Measurements from ENCODE around the gene SPATA13.
"Not testable (repeated sequence)": the region's sequence is repeated elsewhere in the genome, so short reads cannot be mapped to it uniquely, and the experiment has no call there.

The SPATA13 gene

GRCh38 chr13:24160458-24161009, at the start of gene SPATA13:
TSS of gene SPATA13 (plus strand) at chr13:24160720. CDS start at chr13:24222930, 62,210 bp downstream.
- Histone ChIP-seq H3K27me3 (replicated peaks; ENCODE audit: control insufficient read depth, insufficient read depth, low read length) (no peaks in the 10 kb centered on the region), H3K9me3 (ENCODE audit: control insufficient read depth, low read length) (no peaks in the 10 kb centered on the region), H3K36me3 (ENCODE audit: control insufficient read depth, insufficient read depth, low read length, severe bottlenecking) (no peaks in the 10 kb centered on the region), H3K4me1 (ENCODE audit: control insufficient read depth, insufficient read depth, low read length) (peaks cover 5% of the 10 kb centered on the region), H3K4me3 (ENCODE audit: low read length) (peak within 1 kb of the TSS; percentile 88), H3K9ac (ENCODE audit: low read length) (peak within 1 kb of the TSS; percentile 83)
- DNase-seq (ENCODE audit: low read depth): peak; percentile 98

DNA sequence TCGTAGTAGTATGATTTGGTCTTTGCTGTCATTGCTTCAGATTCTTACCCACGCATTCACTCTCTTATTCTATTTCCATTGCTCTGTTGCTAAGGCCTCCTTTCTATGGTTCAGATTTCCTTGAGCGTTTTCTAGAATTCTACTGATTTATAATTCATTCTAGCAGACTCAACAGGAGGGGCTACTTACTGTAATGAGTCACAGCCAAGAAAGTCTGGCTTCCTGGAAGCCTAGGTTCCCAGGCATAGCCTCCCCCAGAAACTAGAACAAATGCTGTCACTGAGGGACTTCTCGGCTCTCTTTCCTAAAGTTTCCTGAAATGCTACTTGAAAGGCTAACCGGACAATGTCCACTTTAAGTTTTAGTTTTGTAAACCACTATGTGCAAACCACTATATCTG, 47.7 kb upstream of the SPATA13 start:
- no peaks in the 10 kb centered on the region for H3K36me3 ChIP-seq (ENCODE audit: control insufficient read depth, insufficient read depth, low read length, severe bottlenecking)
- no peak overlapping the region for H3K4me3 ChIP-seq (ENCODE audit: low read length)
- H3K4me1 ChIP-seq (ENCODE audit: control insufficient read depth, insufficient read depth, low read length): no peaks in the 10 kb centered on the region
- no peak overlapping the region for H3K9ac ChIP-seq (ENCODE audit: low read length)
- peaks cover 4% of the 10 kb centered on the region for H3K27me3 ChIP-seq (replicated peaks; ENCODE audit: control insufficient read depth, insufficient read depth, low read length)
- no peaks in the 10 kb centered on the region for H3K9me3 ChIP-seq (ENCODE audit: control insufficient read depth, low read length)
- DNase-seq (ENCODE audit: low read depth): no peak

DNA sequence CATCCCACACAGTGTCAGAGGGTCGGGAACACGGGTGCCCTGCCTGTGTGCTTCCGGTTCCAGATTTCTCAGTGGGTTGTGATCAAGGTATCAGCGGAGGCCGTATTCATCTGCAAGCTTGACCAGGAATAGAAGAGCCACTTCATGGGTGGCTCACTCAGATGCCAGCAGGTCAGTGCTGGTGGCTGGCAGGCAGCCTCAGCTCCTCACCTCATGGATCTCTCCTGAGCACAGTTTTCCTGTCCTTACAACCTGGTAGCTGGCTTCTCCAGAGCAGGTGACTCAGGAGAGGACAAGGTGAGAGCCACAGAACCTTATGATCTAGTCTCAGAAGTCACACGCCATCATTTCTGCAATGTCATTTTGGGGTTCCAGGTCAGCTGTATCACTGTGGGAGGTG, 44.8 kb upstream of the SPATA13 start:
- Histone ChIP-seq H3K4me1 (ENCODE audit: control insufficient read depth, insufficient read depth, low read length) (peaks cover 12% of the 10 kb centered on the region), H3K27me3 (replicated peaks; ENCODE audit: control insufficient read depth, insufficient read depth, low read length) (peaks cover 4% of the 10 kb centered on the region), H3K36me3 (ENCODE audit: control insufficient read depth, insufficient read depth, low read length, severe bottlenecking) (no peaks in the 10 kb centered on the region), H3K9me3 (ENCODE audit: control insufficient read depth, low read length) (no peaks in the 10 kb centered on the region), H3K4me3 (ENCODE audit: low read length) (no peak overlapping the region), H3K9ac (ENCODE audit: low read length) (no peak overlapping the region)
- DNase-seq (ENCODE audit: low read depth): no peak

- Histone ChIP-seq H3K27me3 (replicated peaks; ENCODE audit: control insufficient read depth, insufficient read depth, low read length) (peaks cover 4% of the 10 kb centered on the region), H3K4me1 (ENCODE audit: control insufficient read depth, insufficient read depth, low read length) (peaks cover 12% of the 10 kb centered on the region), H3K9ac (ENCODE audit: low read length) (no peak overlapping the region), H3K4me3 (ENCODE audit: low read length) (no peak overlapping the region), H3K36me3 (ENCODE audit: control insufficient read depth, insufficient read depth, low read length, severe bottlenecking) (no peaks in the 10 kb centered on the region), H3K9me3 (ENCODE audit: control insufficient read depth, low read length) (no peaks in the 10 kb centered on the region)
- no peak for DNase-seq (ENCODE audit: low read depth)
Observed at GRCh38 chr13:24116131-24116530, 44.4 kb upstream of the SPATA13 start.

DNA sequence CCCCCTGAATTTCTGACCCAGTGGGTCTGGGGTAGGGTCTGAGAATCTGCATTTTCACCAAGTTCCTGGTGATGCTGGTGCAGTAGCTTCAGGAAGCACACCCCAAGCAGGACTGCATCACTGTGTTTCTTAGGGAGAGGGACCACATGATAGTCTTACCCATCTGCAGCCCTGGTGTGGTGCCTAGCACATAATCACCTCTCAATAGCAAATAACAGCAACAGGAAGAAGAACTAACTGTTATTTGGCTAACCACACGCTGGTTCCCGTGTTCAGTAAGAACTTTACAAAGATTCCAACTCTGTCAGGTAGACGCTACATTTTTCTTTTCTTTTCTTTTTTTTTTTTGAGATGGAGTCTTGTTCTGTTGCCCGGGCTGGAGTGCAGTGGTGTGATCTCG, 41.9 kb upstream of the SPATA13 start:
- H3K27me3 ChIP-seq (replicated peaks; ENCODE audit: control insufficient read depth, insufficient read depth, low read length): peaks cover 6% of the 10 kb centered on the region
- no peak for DNase-seq (ENCODE audit: low read depth)

DNA sequence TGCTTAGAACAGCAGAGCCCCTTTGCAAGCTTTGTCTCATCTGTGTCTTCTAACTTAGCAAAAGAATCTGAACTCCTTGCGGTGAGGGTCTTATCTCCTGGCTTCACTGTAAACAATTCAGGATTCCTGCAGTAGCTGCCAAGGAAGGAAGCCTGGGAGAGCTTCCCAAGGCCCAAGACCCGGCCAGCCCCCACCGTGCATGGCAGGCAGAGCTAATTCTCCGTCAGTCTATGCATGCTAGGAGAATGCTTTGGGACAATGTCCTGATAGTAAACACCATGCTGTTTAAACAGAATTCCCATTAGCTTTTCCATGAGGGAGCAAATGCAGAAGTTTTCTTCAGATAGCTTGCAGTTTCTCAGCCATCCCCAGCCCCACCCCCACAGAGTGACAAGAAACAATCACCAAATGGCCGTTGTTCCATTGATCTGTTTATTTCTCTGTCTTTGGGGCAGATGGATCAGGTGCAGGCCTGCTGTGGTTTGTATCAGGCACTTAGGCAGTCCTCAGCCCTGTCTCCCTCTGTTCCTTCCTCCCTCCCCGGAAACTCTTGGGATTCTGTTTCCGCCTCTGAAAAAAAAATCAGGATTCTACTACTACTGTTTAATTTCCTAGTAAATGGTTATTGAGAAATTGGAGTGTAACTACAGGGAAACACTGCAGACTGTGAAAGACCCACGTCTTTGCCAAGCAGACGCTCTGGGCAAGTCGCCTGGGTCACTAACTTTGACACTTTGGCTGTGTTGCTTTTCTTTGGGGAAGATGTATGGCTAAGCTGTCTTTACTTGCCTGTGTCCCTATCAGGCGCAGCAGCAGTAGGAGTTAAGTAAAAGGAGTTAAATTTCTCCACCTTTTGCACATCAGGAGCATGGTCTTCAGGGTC, 40.7 kb upstream of the SPATA13 start:
- peaks cover 12% of the 10 kb centered on the region for H3K4me1 ChIP-seq (ENCODE audit: control insufficient read depth, insufficient read depth, low read length)
- peak overlapping the region; percentile 30 for H3K4me3 ChIP-seq (ENCODE audit: low read length)
- no peak overlapping the region for H3K9ac ChIP-seq (ENCODE audit: low read length)
- H3K27me3 ChIP-seq (replicated peaks; ENCODE audit: control insufficient read depth, insufficient read depth, low read length): peaks cover 6% of the 10 kb centered on the region
- no peaks in the 10 kb centered on the region for H3K9me3 ChIP-seq (ENCODE audit: control insufficient read depth, low read length)
- DNase-seq (ENCODE audit: low read depth): no peak
- H3K36me3 ChIP-seq (ENCODE audit: control insufficient read depth, insufficient read depth, low read length, severe bottlenecking): no peaks in the 10 kb centered on the region

More for the DNA sequence above, 41.9 kb upstream of the SPATA13 start:
- H3K9ac ChIP-seq (ENCODE audit: low read length): no peak overlapping the region
- peaks cover 12% of the 10 kb centered on the region for H3K4me1 ChIP-seq (ENCODE audit: control insufficient read depth, insufficient read depth, low read length)
- no peaks in the 10 kb centered on the region for H3K9me3 ChIP-seq (ENCODE audit: control insufficient read depth, low read length)
- H3K4me3 ChIP-seq (ENCODE audit: low read length): no peak overlapping the region
- no peaks in the 10 kb centered on the region for H3K36me3 ChIP-seq (ENCODE audit: control insufficient read depth, insufficient read depth, low read length, severe bottlenecking)

DNA sequence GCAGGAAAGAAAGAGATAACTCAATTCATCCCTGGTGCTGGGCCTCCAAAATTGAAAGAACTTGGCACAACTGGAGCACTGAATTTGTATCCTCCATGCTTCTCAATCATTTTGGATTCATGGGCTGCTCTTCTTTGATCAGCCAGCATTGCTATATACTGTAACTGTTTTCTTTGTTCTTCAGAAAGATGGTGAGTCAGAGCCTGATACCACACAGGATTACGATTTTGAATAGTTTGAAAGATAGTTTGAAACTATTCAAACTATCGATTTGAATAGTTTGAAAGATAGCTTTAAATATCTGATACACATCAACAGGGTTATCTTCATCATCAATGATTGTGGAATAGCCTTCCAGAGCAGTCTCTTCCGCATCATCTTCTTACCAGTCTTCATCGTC, 38.5 kb upstream of the SPATA13 start:
- not testable (repeated sequence) for H3K36me3 ChIP-seq (ENCODE audit: control insufficient read depth, insufficient read depth, low read length, severe bottlenecking); H3K4me3 ChIP-seq (ENCODE audit: low read length); H3K9ac ChIP-seq (ENCODE audit: low read length); H3K27me3 ChIP-seq (replicated peaks; ENCODE audit: control insufficient read depth, insufficient read depth, low read length); DNase-seq (ENCODE audit: low read depth); H3K9me3 ChIP-seq (ENCODE audit: control insufficient read depth, low read length)
- H3K4me1 ChIP-seq (ENCODE audit: control insufficient read depth, insufficient read depth, low read length): peaks cover 12% of the 10 kb centered on the region

- H3K36me3 ChIP-seq (ENCODE audit: control insufficient read depth, insufficient read depth, low read length, severe bottlenecking): no peaks in the 10 kb centered on the region
- peaks cover 7% of the 10 kb centered on the region for H3K27me3 ChIP-seq (replicated peaks; ENCODE audit: control insufficient read depth, insufficient read depth, low read length)
- DNase-seq (ENCODE audit: low read depth): no peak
- H3K4me1 ChIP-seq (ENCODE audit: control insufficient read depth, insufficient read depth, low read length): peaks cover 12% of the 10 kb centered on the region
- no peak overlapping the region for H3K9ac ChIP-seq (ENCODE audit: low read length)
- no peak overlapping the region for H3K4me3 ChIP-seq (ENCODE audit: low read length)
- peaks cover 4% of the 10 kb centered on the region for H3K9me3 ChIP-seq (ENCODE audit: control insufficient read depth, low read length)
Observed at GRCh38 chr13:24122569-24122968, 38.0 kb upstream of the SPATA13 start.

DNA sequence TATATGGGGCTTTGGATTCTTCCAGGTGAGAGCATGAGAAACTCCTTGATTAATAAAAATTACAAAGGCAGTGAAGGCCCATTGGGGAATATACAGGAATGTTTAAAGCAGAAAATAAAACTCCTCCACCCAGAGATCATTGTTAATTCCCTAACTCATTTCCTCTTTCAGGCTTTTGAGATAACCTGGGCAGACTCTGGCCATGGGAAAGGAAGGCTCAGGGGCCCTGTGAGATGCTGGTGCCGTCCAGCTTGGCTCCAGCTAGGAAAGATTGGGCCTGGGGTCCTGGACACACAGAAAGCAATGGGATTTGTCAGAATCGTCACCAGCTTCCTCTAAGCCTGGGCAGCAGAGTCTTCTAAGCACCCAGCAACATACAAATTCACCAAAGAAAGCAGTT, 36.8 kb upstream of the SPATA13 start:
- H3K36me3 ChIP-seq (ENCODE audit: control insufficient read depth, insufficient read depth, low read length, severe bottlenecking): no peaks in the 10 kb centered on the region
- H3K9me3 ChIP-seq (ENCODE audit: control insufficient read depth, low read length): peaks cover 4% of the 10 kb centered on the region
- no peak overlapping the region for H3K4me3 ChIP-seq (ENCODE audit: low read length)
- H3K4me1 ChIP-seq (ENCODE audit: control insufficient read depth, insufficient read depth, low read length): peaks cover 12% of the 10 kb centered on the region
- peaks cover 7% of the 10 kb centered on the region for H3K27me3 ChIP-seq (replicated peaks; ENCODE audit: control insufficient read depth, insufficient read depth, low read length)
- DNase-seq (ENCODE audit: low read depth): no peak
- no peak overlapping the region for H3K9ac ChIP-seq (ENCODE audit: low read length)

DNA sequence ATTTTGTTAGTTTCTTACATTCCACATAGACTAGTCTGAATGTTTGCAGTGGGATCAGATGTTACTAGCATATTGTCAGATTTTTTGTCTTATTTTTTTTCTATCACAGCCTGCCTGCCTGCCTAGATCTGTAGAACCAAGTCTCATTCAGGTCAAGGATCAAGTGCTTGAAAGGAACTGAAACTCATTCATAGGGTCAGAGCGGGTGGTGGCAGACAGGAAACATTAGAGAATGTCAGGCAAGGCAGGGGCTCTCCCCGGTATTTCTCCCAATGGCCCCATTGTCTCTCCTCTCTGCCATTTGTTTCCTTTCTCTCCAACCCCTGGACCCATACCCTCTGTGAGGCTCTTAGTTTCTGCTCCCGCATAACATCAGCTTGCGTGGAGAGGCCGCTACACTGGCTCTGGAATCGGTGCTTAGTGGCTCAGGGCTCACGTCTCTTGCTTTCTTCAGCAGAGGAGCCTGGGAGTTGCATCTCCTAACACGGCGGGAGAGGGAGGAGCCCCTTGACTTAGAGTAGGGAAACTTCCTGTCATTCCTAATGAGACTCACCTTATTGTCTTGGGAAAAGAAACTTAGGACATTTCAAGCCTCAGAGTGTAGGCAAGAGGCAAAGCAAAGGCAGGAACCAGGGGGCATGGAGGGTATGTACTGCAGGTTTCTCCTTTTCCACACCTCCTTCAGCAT, 35.6 kb upstream of the SPATA13 start:
- H3K4me1 ChIP-seq (ENCODE audit: control insufficient read depth, insufficient read depth, low read length): peaks cover 7% of the 10 kb centered on the region
- no peak for DNase-seq (ENCODE audit: low read depth)
- no peak overlapping the region for H3K9ac ChIP-seq (ENCODE audit: low read length)
- H3K36me3 ChIP-seq (ENCODE audit: control insufficient read depth, insufficient read depth, low read length, severe bottlenecking): no peaks in the 10 kb centered on the region
- H3K4me3 ChIP-seq (ENCODE audit: low read length): no peak overlapping the region
- H3K27me3 ChIP-seq (replicated peaks; ENCODE audit: control insufficient read depth, insufficient read depth, low read length): peaks cover 7% of the 10 kb centered on the region
- H3K9me3 ChIP-seq (ENCODE audit: control insufficient read depth, low read length): peaks cover 4% of the 10 kb centered on the region

- H3K36me3 ChIP-seq (ENCODE audit: control insufficient read depth, insufficient read depth, low read length, severe bottlenecking): no peaks in the 10 kb centered on the region
- H3K4me3 ChIP-seq (ENCODE audit: low read length): no peak overlapping the region
- peaks cover 4% of the 10 kb centered on the region for H3K4me1 ChIP-seq (ENCODE audit: control insufficient read depth, insufficient read depth, low read length)
- H3K9me3 ChIP-seq (ENCODE audit: control insufficient read depth, low read length): peaks cover 14% of the 10 kb centered on the region
- peak; percentile 32 for DNase-seq (ENCODE audit: low read depth)
- peaks cover 14% of the 10 kb centered on the region for H3K27me3 ChIP-seq (replicated peaks; ENCODE audit: control insufficient read depth, insufficient read depth, low read length)
- H3K9ac ChIP-seq (ENCODE audit: low read length): no peak overlapping the region
Observed at GRCh38 chr13:24127116-24127631, 33.3 kb upstream of the SPATA13 start.
